ENCODE results near the gene HSPB8. TPM values are rescaled to one million over a fixed set of nuclear protein-coding genes. Genes with fewer than 3 reads are reported as not detected.

HSPB8 gene
- total RNA-seq, 6 experiments from 2014 or later, result 0.68 to 15.9 (median 2.5) TPM

- 80% methylated on average over 15 of the region's 15 CpGs for WGBS (ENCODE audit: insufficient coverage, low coverage, low lambda C conversion rate, missing lambda C conversion rate)
- intact Hi-C loops (cut with DNase I), result no loop called here
- no peaks in the 10 kb centered on the region for H3K36me3 ChIP-seq
- DNase-seq, result no peak
- H3K9me3 ChIP-seq, result no peaks in the 10 kb centered on the region
- peaks cover 0 to 4% of the 10 kb centered on the region in 2 donors for H3K27me3 ChIP-seq
- H3K27ac ChIP-seq, result no peak overlapping the region
- ATAC-seq, result no peak
- H3K4me1 ChIP-seq, result no peaks in the 10 kb centered on the region
- H3K4me3 ChIP-seq, result no peak overlapping the region
- no peak for TF ChIP-seq CTCF (IDR thresholded peaks at IDR 0.05)
Observed at GRCh38 chr12:119177724-119178380, 879 bp upstream of the HSPB8 start.

DNA sequence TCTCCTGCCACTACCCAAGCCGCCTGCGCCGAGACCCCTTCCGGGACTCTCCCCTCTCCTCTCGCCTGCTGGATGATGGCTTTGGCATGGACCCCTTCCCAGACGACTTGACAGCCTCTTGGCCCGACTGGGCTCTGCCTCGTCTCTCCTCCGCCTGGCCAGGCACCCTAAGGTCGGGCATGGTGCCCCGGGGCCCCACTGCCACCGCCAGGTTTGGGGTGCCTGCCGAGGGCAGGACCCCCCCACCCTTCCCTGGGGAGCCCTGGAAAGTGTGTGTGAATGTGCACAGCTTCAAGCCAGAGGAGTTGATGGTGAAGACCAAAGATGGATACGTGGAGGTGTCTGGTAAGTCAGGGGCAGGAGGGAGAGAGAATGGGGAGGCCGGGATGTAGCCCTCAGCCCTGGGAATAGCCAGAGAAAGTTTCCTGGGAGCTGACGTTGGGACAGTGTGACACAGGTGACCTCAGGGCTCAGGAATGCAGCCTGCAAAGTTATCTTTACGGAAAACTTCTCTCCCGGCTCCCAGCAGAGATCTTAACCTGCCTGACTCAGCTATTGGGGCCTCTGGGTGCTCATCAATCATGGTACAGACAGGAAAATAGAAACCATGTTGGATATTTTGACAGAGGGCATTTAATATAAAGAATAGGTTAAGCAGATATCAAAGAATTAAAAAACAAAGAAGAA is 747 bp downstream of the HSPB8 start:
- intact Hi-C loops (cut with DNase I), result no loop called here
- peak overlapping the region; percentile 25 to 36 (median 35) for H3K4me3 ChIP-seq
- H3K27me3 ChIP-seq, result peaks cover 0 to 4% of the 10 kb centered on the region in 2 donors
- 29% methylated on average over 8 of the region's 18 CpGs for WGBS (ENCODE audit: insufficient coverage, low coverage, low lambda C conversion rate, missing lambda C conversion rate)
- ATAC-seq, result peak in 3 of 4 donors; percentile 8 to 43 (median 15)
- TF ChIP-seq CTCF (IDR thresholded peaks at IDR 0.05) (no peak), POLR2A (IDR thresholded peaks at IDR 0.05) (no peak)
- no peaks in the 10 kb centered on the region for H3K9me3 ChIP-seq
- H3K27ac ChIP-seq, result peak overlapping the region; percentile 26 to 63 (median 36)
- DNase-seq, result peak in 1 of 3 donors; percentile 35
- H3K36me3 ChIP-seq, result no peaks in the 10 kb centered on the region
- no peaks in the 10 kb centered on the region for H3K4me1 ChIP-seq

- peak overlapping the region in 2 of 3 donors; percentile 35 to 36 for H3K4me3 ChIP-seq
- 26% methylated on average over 6 of the region's 7 CpGs for WGBS (ENCODE audit: insufficient coverage, low coverage, low lambda C conversion rate, missing lambda C conversion rate)
- DNase-seq, result no peak
- no peaks in the 10 kb centered on the region for H3K9me3 ChIP-seq
- no peak for TF ChIP-seq POLR2A (IDR thresholded peaks at IDR 0.05)
- no peak for TF ChIP-seq CTCF (IDR thresholded peaks at IDR 0.05)
- intact Hi-C loops (cut with DNase I), result no loop called here
- H3K4me1 ChIP-seq, result no peaks in the 10 kb centered on the region
- peak in 3 of 4 donors; percentile 20 to 36 (median 23) for ATAC-seq
- H3K27ac ChIP-seq, result peak overlapping the region in 2 of 3 donors; percentile 22 to 63
- no peaks in the 10 kb centered on the region for H3K36me3 ChIP-seq
- H3K27me3 ChIP-seq, result peaks cover 0 to 4% of the 10 kb centered on the region in 2 donors
Observed at GRCh38 chr12:119180380-119181040, 1.8 kb downstream of the HSPB8 start.

DNA sequence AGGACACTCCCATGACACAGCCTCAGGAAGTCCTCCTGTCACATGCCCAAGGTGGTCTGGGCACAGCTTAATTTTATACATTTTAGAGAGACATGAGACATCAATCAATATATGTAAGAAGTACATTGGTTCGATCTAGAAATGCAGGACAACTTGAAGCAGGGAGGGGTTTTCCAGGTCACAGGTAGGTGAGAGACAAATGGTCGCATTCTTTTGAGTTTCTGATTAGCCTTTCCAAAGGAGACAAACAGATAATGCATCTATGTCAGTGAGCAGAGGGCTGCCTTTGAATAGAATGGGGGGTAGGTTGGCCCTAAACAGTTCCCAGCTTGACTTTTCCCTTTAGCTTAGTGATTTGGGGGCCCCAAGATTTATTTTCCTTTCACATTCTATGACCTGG is 2.5 kb downstream of the HSPB8 start:
- no peak for DNase-seq

More for the DNA sequence above, 2.5 kb downstream of the HSPB8 start:
- ATAC-seq, result no peak
- H3K9me3 ChIP-seq, result no peaks in the 10 kb centered on the region
- no peak overlapping the region for H3K4me3 ChIP-seq
- H3K27ac ChIP-seq, result peak overlapping the region in 1 of 3 donors; percentile 63
- TF ChIP-seq POLR2A (IDR thresholded peaks at IDR 0.05), result no peak
- TF ChIP-seq CTCF (IDR thresholded peaks at IDR 0.05), result no peak
- H3K4me1 ChIP-seq, result no peaks in the 10 kb centered on the region
- H3K27me3 ChIP-seq, result peaks cover 0 to 4% of the 10 kb centered on the region in 2 donors
- 50% methylated on average over 2 of the region's 2 CpGs for WGBS (ENCODE audit: insufficient coverage, low coverage, low lambda C conversion rate, missing lambda C conversion rate)
- intact Hi-C loops (cut with DNase I), result no loop called here
- no peaks in the 10 kb centered on the region for H3K36me3 ChIP-seq

Measured in right lobe of liver (tissue), 6 donors.